ENCODE measurements around the gene C2orf69.

Gene C2orf69

GRCh38 chr2:199958014-199958413 lies 46.9 kb downstream of the C2orf69 start:
- TF ChIP-seq CTCF (IDR thresholded peaks at IDR 0.05; ENCODE audit: low read depth, low read length) (no peak), EZH2phosphoT487 (IDR thresholded peaks at IDR 0.05; ENCODE audit: low read depth) (no peak)
- no peak overlapping the region for H3K27ac ChIP-seq (ENCODE audit: low read length)
- no peaks in the 10 kb centered on the region for H3K27me3 ChIP-seq (ENCODE audit: low read depth, low read length)
- no peak overlapping the region for H3K4me3 ChIP-seq (ENCODE audit: low read length)
- peaks cover 30% of the 10 kb centered on the region for H3K36me3 ChIP-seq (replicated peaks; ENCODE audit: low read depth, low read length)
- no peaks in the 10 kb centered on the region for H3K9me3 ChIP-seq (ENCODE audit: insufficient read depth, low read length)
- no peak overlapping the region for H2AFZ ChIP-seq (ENCODE audit: low read depth, low read length)
- no peaks in the 10 kb centered on the region for H4K20me1 ChIP-seq (ENCODE audit: insufficient read depth, low read length)
- peaks cover 57% of the 10 kb centered on the region for H3K79me2 ChIP-seq (ENCODE audit: low read length)
- no peak overlapping the region for H3K4me2 ChIP-seq (ENCODE audit: low read length)
- H3K4me1 ChIP-seq (ENCODE audit: low read length), result peaks cover 18% of the 10 kb centered on the region
- H3K9ac ChIP-seq (ENCODE audit: low read length), result no peak overlapping the region

GRCh38 chr2:199962203-199962602 lies 51.1 kb downstream of the C2orf69 start:
- no peak for TF ChIP-seq EZH2phosphoT487 (IDR thresholded peaks at IDR 0.05; ENCODE audit: low read depth)
- no peak for TF ChIP-seq CTCF (IDR thresholded peaks at IDR 0.05; ENCODE audit: low read depth, low read length)
- Histone ChIP-seq H4K20me1 (ENCODE audit: insufficient read depth, low read length) (no peaks in the 10 kb centered on the region), H3K36me3 (replicated peaks; ENCODE audit: low read depth, low read length) (peaks cover 54% of the 10 kb centered on the region), H3K4me3 (ENCODE audit: low read length) (no peak overlapping the region), H3K4me1 (ENCODE audit: low read length) (no peaks in the 10 kb centered on the region), H2AFZ (ENCODE audit: low read depth, low read length) (no peak overlapping the region), H3K27ac (ENCODE audit: low read length) (no peak overlapping the region), H3K9me3 (ENCODE audit: insufficient read depth, low read length) (no peaks in the 10 kb centered on the region), H3K9ac (ENCODE audit: low read length) (no peak overlapping the region), H3K79me2 (ENCODE audit: low read length) (peaks cover 15% of the 10 kb centered on the region), H3K4me2 (ENCODE audit: low read length) (no peak overlapping the region), H3K27me3 (ENCODE audit: low read depth, low read length) (no peaks in the 10 kb centered on the region)

GRCh38 chr2:199966405-199966804 lies 55.3 kb downstream of the C2orf69 start:
- Histone ChIP-seq H3K27ac (ENCODE audit: low read length) (no peak overlapping the region), H3K4me3 (ENCODE audit: low read length) (no peak overlapping the region), H3K9ac (ENCODE audit: low read length) (no peak overlapping the region), H3K9me3 (ENCODE audit: insufficient read depth, low read length) (no peaks in the 10 kb centered on the region), H3K27me3 (ENCODE audit: low read depth, low read length) (no peaks in the 10 kb centered on the region), H3K36me3 (replicated peaks; ENCODE audit: low read depth, low read length) (peaks cover 31% of the 10 kb centered on the region), H3K4me1 (ENCODE audit: low read length) (no peaks in the 10 kb centered on the region), H4K20me1 (ENCODE audit: insufficient read depth, low read length) (no peaks in the 10 kb centered on the region), H2AFZ (ENCODE audit: low read depth, low read length) (no peak overlapping the region), H3K79me2 (ENCODE audit: low read length) (no peaks in the 10 kb centered on the region), H3K4me2 (ENCODE audit: low read length) (no peak overlapping the region)
- no peak for TF ChIP-seq EZH2phosphoT487 (IDR thresholded peaks at IDR 0.05; ENCODE audit: low read depth)
- TF ChIP-seq CTCF (IDR thresholded peaks at IDR 0.05; ENCODE audit: low read depth, low read length), result no peak

GRCh38 chr2:199966976-199967375 lies 55.9 kb downstream of the C2orf69 start:
- no peaks in the 10 kb centered on the region for H3K79me2 ChIP-seq (ENCODE audit: low read length)
- H2AFZ ChIP-seq (ENCODE audit: low read depth, low read length), result no peak overlapping the region
- no peak overlapping the region for H3K9ac ChIP-seq (ENCODE audit: low read length)
- H3K27ac ChIP-seq (ENCODE audit: low read length), result no peak overlapping the region
- H3K4me1 ChIP-seq (ENCODE audit: low read length), result no peaks in the 10 kb centered on the region
- no peaks in the 10 kb centered on the region for H4K20me1 ChIP-seq (ENCODE audit: insufficient read depth, low read length)
- H3K4me3 ChIP-seq (ENCODE audit: low read length), result no peak overlapping the region
- H3K27me3 ChIP-seq (ENCODE audit: low read depth, low read length), result no peaks in the 10 kb centered on the region
- peaks cover 31% of the 10 kb centered on the region for H3K36me3 ChIP-seq (replicated peaks; ENCODE audit: low read depth, low read length)
- no peaks in the 10 kb centered on the region for H3K9me3 ChIP-seq (ENCODE audit: insufficient read depth, low read length)
- TF ChIP-seq EZH2phosphoT487 (IDR thresholded peaks at IDR 0.05; ENCODE audit: low read depth) (no peak), CTCF (IDR thresholded peaks at IDR 0.05; ENCODE audit: low read depth, low read length) (no peak)
- H3K4me2 ChIP-seq (ENCODE audit: low read length), result no peak overlapping the region
